HepG2 (cell line): ENCODE results near the gene GGPS1.

Source experiments
- CTCF ChIP-seq: sonication (generic); formaldehyde crosslinking; IDR thresholded peaks from 2 replicates; pipeline ENCODE4 v1.5.0; 2020; ENCODE audit warnings: mild to moderate bottlenecking, missing genetic modification reagents, moderate library complexity
- EZH2 ChIP-seq: conservative IDR thresholded peaks from 2 replicates; pipeline ENCODE4 v1.6.1; 2012; ENCODE audit warnings: mild to moderate bottlenecking, low read depth, low read length, moderate library complexity
- SP2 ChIP-seq: sonication (generic); formaldehyde crosslinking; IDR thresholded peaks from 2 replicates; pipeline ENCODE4 v1.5.1; 2020; ENCODE audit warnings: mild to moderate bottlenecking, missing genetic modification reagents
- THYN1 ChIP-seq: sonication (generic); formaldehyde crosslinking; IDR thresholded peaks from 2 replicates; pipeline ENCODE4 v1.8.1; 2023; ENCODE audit warnings: low read depth, mild to moderate bottlenecking, moderate library complexity, missing genetic modification reagents, borderline replicate concordance
- ZKSCAN1 ChIP-seq: fragments of 150-350 bp; IDR thresholded peaks from 2 replicates; pipeline ENCODE4 v1.6.1; 2014; ENCODE audit warnings: low read length

DNA sequence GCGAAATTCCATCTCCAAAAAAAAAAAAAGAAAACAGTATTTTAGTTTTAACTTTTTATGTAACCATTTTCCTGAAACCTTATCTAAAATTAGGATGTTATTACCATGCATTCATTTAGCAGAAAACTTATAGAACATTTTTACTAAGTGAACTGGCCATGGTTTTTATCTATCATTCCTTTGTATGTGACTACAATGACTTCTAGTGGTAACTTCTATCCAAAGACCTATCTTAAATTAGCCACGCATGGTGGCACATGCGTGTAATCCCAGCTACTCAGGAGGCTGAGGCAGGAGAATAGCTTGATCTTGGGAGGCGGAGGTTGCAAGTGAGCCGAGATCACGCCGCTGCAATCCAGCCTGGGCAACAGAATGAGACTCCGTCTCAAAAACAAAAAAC lies 11.4 kb downstream of the GGPS1 start:
- TF ChIP-seq CTCF (CRISPR knock-in tag) (no peak), THYN1 (no peak), ZKSCAN1 (no peak), EZH2 (no peak), SP2 (no peak)
